ENCODE results near the gene C1QTNF4. TPM values are rescaled to one million over a fixed set of nuclear protein-coding genes. Genes with fewer than 3 reads are reported as not detected.
A peak's percentile ranks its signal among the peaks of the same experiment; 100 is the strongest.

The C1QTNF4 gene
- total and polyA plus RNA-seq, 9 of the 15 experiments (the other 6 are each of a cell fraction or from before 2014, with no cell fraction given) = not detected

DNA sequence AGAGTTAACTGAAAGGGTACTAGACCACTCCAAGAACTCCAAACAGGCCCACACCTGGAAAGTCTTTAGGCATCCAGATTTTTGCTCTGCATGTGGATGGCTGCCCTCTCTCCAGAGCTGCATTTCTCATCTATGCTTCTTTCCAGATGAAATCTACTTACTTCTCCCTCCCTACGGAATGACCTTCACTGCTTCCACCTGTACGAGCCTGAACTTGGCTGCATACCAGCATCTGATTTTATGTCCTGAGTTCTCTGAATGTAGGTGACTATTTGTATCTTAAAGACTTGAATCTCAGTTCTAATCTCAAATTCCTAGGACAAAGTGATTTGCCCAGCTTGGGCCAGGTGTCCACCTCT lies 54.6 kb downstream of the C1QTNF4 start:
- H4K20me1 ChIP-seq (replicated peaks; ENCODE audit: control insufficient read depth, insufficient read depth, low read length) = peaks cover 38% of the 10 kb centered on the region; the same call in 1 of the 2 replicates
- H3K4me1 ChIP-seq (replicated peaks in 1 of 2; ENCODE audit: control insufficient read depth in 2 of 2, insufficient read depth in 2 of 2, low read length in 2 of 2) = peaks cover 4 to 7% of the 10 kb centered on the region in 2 experiments; a peak in 3 of 5 replicates
- H3K9me3 ChIP-seq (replicated peaks; ENCODE audit: control insufficient read depth, insufficient read depth, low read depth, low read length) = no peaks in the 10 kb centered on the region
- FAIRE-seq (no peak), ATAC-seq (no peak), DNase-seq (ENCODE audit: extremely low read depth in 1 of 4, low spot score in 3 of 4) (no peak)
- 50% methylated on average over 2 of the region's 2 CpGs for WGBS (ENCODE audit: insufficient coverage, low coverage, missing lambda C conversion rate)
- peaks cover 24% of the 10 kb centered on the region; the same call in 2 of the 3 replicates for H3K36me3 ChIP-seq (ENCODE audit: control insufficient read depth, insufficient read depth, low read length)
- H3K4me3 ChIP-seq = no peak overlapping the region
- POLR2A ChIA-PET = interaction anchor here (0.7 to 4.8 kb wide), 5 partner anchors 10 to 38 kb away, joined by 4 to 28 read pairs (median 10); partner anchors contain the start of gene CELF1
- in situ Hi-C loops (cut with MboI) (no loop called here), intact Hi-C loops (cut with micrococcal nuclease) (no loop called here)
- H3K9ac ChIP-seq (ENCODE audit: insufficient read depth in 1 of 2, low read depth in 2 of 2, low read length in 2 of 2) = no peak overlapping the region
- no TSS peak for BruUV-seq (replicated peaks)
- H3K27me3 ChIP-seq (ENCODE audit: control insufficient read depth in 2 of 2, insufficient read depth in 2 of 2, low read length in 2 of 2) = no peaks in the 10 kb centered on the region
- no peaks in the 10 kb centered on the region for H3K9me1 ChIP-seq (ENCODE audit: control insufficient read depth, insufficient read depth, low read length)
- peaks cover 99% of the 10 kb centered on the region for H3K79me2 ChIP-seq (ENCODE audit: control insufficient read depth, insufficient read depth, low read length)
- H3K27ac ChIP-seq (ENCODE audit: extremely low read depth, low read depth, low read length) = no peak overlapping the region
- no peak overlapping the region for H3K4me2 ChIP-seq (ENCODE audit: insufficient read depth, low read length)
- TF ChIP-seq KDM1A (IDR thresholded peaks at IDR 0.05) = peak in 1 of 2 experiments; percentile 48; a peak in 2 of 4 replicates
- TF ChIP-seq CBX5 (IDR thresholded peaks at IDR 0.05; ENCODE audit: borderline replicate concordance, low read depth) = no peak
- no peak overlapping the region for H2AFZ ChIP-seq (ENCODE audit: low read depth, low read length)
- CTCF ChIA-PET (ENCODE audit: low intra/inter-chr PET ratio) = no interaction called here

Small RNA genes lying within 50 kb of the gene (small RNA-seq; reads per million reads assigned to genes)
- not detected for gene RN7SL652P
- gene RNU5E-10P = not detected

Other genes starting within 250 kb of the C1QTNF4 start
Only the 7 nearest of the 13 such genes appear.
- gene CELF1, start 41.3 kb downstream of the C1QTNF4 start, total RNA-seq (2014; rRNA removed) = 59.2 and 63.9 TPM in 2 replicates
- 77.4 and 79.1 TPM in 2 replicates for gene CELF1, start 41.3 kb downstream of the C1QTNF4 start, total RNA-seq (2014; rRNA removed; fragmentation: Illumina TruSeq; extraction: Trizol)
- 65.1 and 71.4 TPM in 2 replicates for gene CELF1, start 41.3 kb downstream of the C1QTNF4 start, total RNA-seq (2015; rRNA removed; fragmentation: Illumina TruSeq; extraction: Trizol)
- 102 and 111 TPM in 2 replicates for gene CELF1, start 41.3 kb downstream of the C1QTNF4 start, total RNA-seq (2021)
- gene CELF1, start 41.3 kb downstream of the C1QTNF4 start, polyA plus RNA-seq (2011; rRNA removed) = 124 and 142 TPM in 2 replicates
- 75.0 and 81.6 TPM in 2 replicates for gene CELF1, start 41.3 kb downstream of the C1QTNF4 start, polyA plus RNA-seq (2014; fragmentation: Illumina TruSeq; extraction: Trizol)
- gene CELF1, start 41.3 kb downstream of the C1QTNF4 start, polyA plus RNA-seq (2014; fragmentation: Nextera tagmentation; extraction: Ambion mirVana) = 10 to 100 TPM; 11.3 to 21.6 TPM
- 82.8 and 88.9 TPM in 2 replicates for gene CELF1, start 41.3 kb downstream of the C1QTNF4 start, polyA plus RNA-seq (2014; rRNA removed)
- 140 and 146 TPM in 2 replicates for gene PTPMT1, start 28.8 kb downstream of the C1QTNF4 start, total RNA-seq (2014; rRNA removed)
- gene PTPMT1, start 28.8 kb downstream of the C1QTNF4 start, total RNA-seq (2014; rRNA removed; fragmentation: Illumina TruSeq; extraction: Trizol) = 59.3 and 60.4 TPM in 2 replicates
- gene PTPMT1, start 28.8 kb downstream of the C1QTNF4 start, total RNA-seq (2015; rRNA removed; fragmentation: Illumina TruSeq; extraction: Trizol) = 61.2 and 65.3 TPM in 2 replicates
- gene PTPMT1, start 28.8 kb downstream of the C1QTNF4 start, total RNA-seq (2021) = 67.2 and 83.6 TPM in 2 replicates
- gene PTPMT1, start 28.8 kb downstream of the C1QTNF4 start, polyA plus RNA-seq (2011; rRNA removed) = 69.8 and 80.0 TPM in 2 replicates
- 66.6 and 73.1 TPM in 2 replicates for gene PTPMT1, start 28.8 kb downstream of the C1QTNF4 start, polyA plus RNA-seq (2014; fragmentation: Illumina TruSeq; extraction: Trizol)
- 10 to 100 TPM; 10.4 to 16.5 TPM for gene PTPMT1, start 28.8 kb downstream of the C1QTNF4 start, polyA plus RNA-seq (2014; fragmentation: Nextera tagmentation; extraction: Ambion mirVana)
- gene PTPMT1, start 28.8 kb downstream of the C1QTNF4 start, polyA plus RNA-seq (2014; rRNA removed) = 109 and 144 TPM in 2 replicates
- 9.1 and 11.2 TPM in 2 replicates for gene KBTBD4, start 15.4 kb downstream of the C1QTNF4 start, total RNA-seq (2014; rRNA removed)
- 13.6 TPM in 2 replicates for gene KBTBD4, start 15.4 kb downstream of the C1QTNF4 start, total RNA-seq (2014; rRNA removed; fragmentation: Illumina TruSeq; extraction: Trizol)
- 13.3 and 13.6 TPM in 2 replicates for gene KBTBD4, start 15.4 kb downstream of the C1QTNF4 start, total RNA-seq (2015; rRNA removed; fragmentation: Illumina TruSeq; extraction: Trizol)
- gene KBTBD4, start 15.4 kb downstream of the C1QTNF4 start, total RNA-seq (2021) = 11.0 and 12.9 TPM in 2 replicates
- gene KBTBD4, start 15.4 kb downstream of the C1QTNF4 start, polyA plus RNA-seq (2011; rRNA removed) = 16.9 and 18.2 TPM in 2 replicates
- gene KBTBD4, start 15.4 kb downstream of the C1QTNF4 start, polyA plus RNA-seq (2014; fragmentation: Illumina TruSeq; extraction: Trizol) = 13.0 and 13.1 TPM in 2 replicates
- 10 to 100 TPM; 30.1 to 33.9 TPM for gene KBTBD4, start 15.4 kb downstream of the C1QTNF4 start, polyA plus RNA-seq (2014; fragmentation: Nextera tagmentation; extraction: Ambion mirVana)
- gene KBTBD4, start 15.4 kb downstream of the C1QTNF4 start, polyA plus RNA-seq (2014; rRNA removed) = 7.0 and 10.1 TPM in 2 replicates
- gene NDUFS3, start 15.3 kb downstream of the C1QTNF4 start, total RNA-seq (2014; rRNA removed) = 203 and 207 TPM in 2 replicates
- 191 and 192 TPM in 2 replicates for gene NDUFS3, start 15.3 kb downstream of the C1QTNF4 start, total RNA-seq (2014; rRNA removed; fragmentation: Illumina TruSeq; extraction: Trizol)
- 190 and 191 TPM in 2 replicates for gene NDUFS3, start 15.3 kb downstream of the C1QTNF4 start, total RNA-seq (2015; rRNA removed; fragmentation: Illumina TruSeq; extraction: Trizol)
- gene NDUFS3, start 15.3 kb downstream of the C1QTNF4 start, total RNA-seq (2021) = 229 and 238 TPM in 2 replicates
- gene NDUFS3, start 15.3 kb downstream of the C1QTNF4 start, polyA plus RNA-seq (2011; rRNA removed) = 302 and 343 TPM in 2 replicates
- gene NDUFS3, start 15.3 kb downstream of the C1QTNF4 start, polyA plus RNA-seq (2014; fragmentation: Illumina TruSeq; extraction: Trizol) = 194 and 197 TPM in 2 replicates
- gene NDUFS3, start 15.3 kb downstream of the C1QTNF4 start, polyA plus RNA-seq (2014; fragmentation: Nextera tagmentation; extraction: Ambion mirVana) = 10 to 100 TPM; 38.7 to 82.3 TPM
- 341 and 353 TPM in 2 replicates for gene NDUFS3, start 15.3 kb downstream of the C1QTNF4 start, polyA plus RNA-seq (2014; rRNA removed)
- 0.14 TPM in 1 of 2 replicates, not detected in the other for gene FAM180B, start 7.7 kb downstream of the C1QTNF4 start, total RNA-seq (2014; rRNA removed)
- not detected in 2 replicates for gene FAM180B, start 7.7 kb downstream of the C1QTNF4 start, total RNA-seq (2014; rRNA removed; fragmentation: Illumina TruSeq; extraction: Trizol)
- gene FAM180B, start 7.7 kb downstream of the C1QTNF4 start, total RNA-seq (2015; rRNA removed; fragmentation: Illumina TruSeq; extraction: Trizol) = not detected in 2 replicates
- not detected in 2 replicates for gene FAM180B, start 7.7 kb downstream of the C1QTNF4 start, total RNA-seq (2021)
- not detected in 2 replicates for gene FAM180B, start 7.7 kb downstream of the C1QTNF4 start, polyA plus RNA-seq (2011; rRNA removed)
- not detected in 2 replicates for gene FAM180B, start 7.7 kb downstream of the C1QTNF4 start, polyA plus RNA-seq (2014; fragmentation: Illumina TruSeq; extraction: Trizol)
- not detected for gene FAM180B, start 7.7 kb downstream of the C1QTNF4 start, polyA plus RNA-seq (2014; fragmentation: Nextera tagmentation; extraction: Ambion mirVana)
- 0.05 TPM in 1 of 2 replicates, not detected in the other for gene FAM180B, start 7.7 kb downstream of the C1QTNF4 start, polyA plus RNA-seq (2014; rRNA removed)
- gene MTCH2, start 48.1 kb upstream of the C1QTNF4 start, total RNA-seq (2014; rRNA removed) = 95.4 and 124 TPM in 2 replicates
- gene MTCH2, start 48.1 kb upstream of the C1QTNF4 start, total RNA-seq (2014; rRNA removed; fragmentation: Illumina TruSeq; extraction: Trizol) = 245 and 293 TPM in 2 replicates
- gene MTCH2, start 48.1 kb upstream of the C1QTNF4 start, total RNA-seq (2015; rRNA removed; fragmentation: Illumina TruSeq; extraction: Trizol) = 154 and 162 TPM in 2 replicates
- gene MTCH2, start 48.1 kb upstream of the C1QTNF4 start, total RNA-seq (2021) = 266 and 273 TPM in 2 replicates
- gene MTCH2, start 48.1 kb upstream of the C1QTNF4 start, polyA plus RNA-seq (2011; rRNA removed) = 125 and 198 TPM in 2 replicates
- 194 and 219 TPM in 2 replicates for gene MTCH2, start 48.1 kb upstream of the C1QTNF4 start, polyA plus RNA-seq (2014; fragmentation: Illumina TruSeq; extraction: Trizol)
- gene MTCH2, start 48.1 kb upstream of the C1QTNF4 start, polyA plus RNA-seq (2014; fragmentation: Nextera tagmentation; extraction: Ambion mirVana) = 100 to 1,000 TPM; 607 to 620 TPM
- gene MTCH2, start 48.1 kb upstream of the C1QTNF4 start, polyA plus RNA-seq (2014; rRNA removed) = 117 and 134 TPM in 2 replicates
- gene AGBL2, start 121.0 kb upstream of the C1QTNF4 start, total RNA-seq (2014; rRNA removed) = 2.6 and 6.5 TPM in 2 replicates
- gene AGBL2, start 121.0 kb upstream of the C1QTNF4 start, total RNA-seq (2014; rRNA removed; fragmentation: Illumina TruSeq; extraction: Trizol) = 0.64 and 1.3 TPM in 2 replicates
- 0.64 and 0.94 TPM in 2 replicates for gene AGBL2, start 121.0 kb upstream of the C1QTNF4 start, total RNA-seq (2015; rRNA removed; fragmentation: Illumina TruSeq; extraction: Trizol)
- gene AGBL2, start 121.0 kb upstream of the C1QTNF4 start, total RNA-seq (2021) = 0.93 and 0.96 TPM in 2 replicates
- 2.1 and 2.3 TPM in 2 replicates for gene AGBL2, start 121.0 kb upstream of the C1QTNF4 start, polyA plus RNA-seq (2011; rRNA removed)
- 0.76 and 1.4 TPM in 2 replicates for gene AGBL2, start 121.0 kb upstream of the C1QTNF4 start, polyA plus RNA-seq (2014; fragmentation: Illumina TruSeq; extraction: Trizol)
- under 1 TPM; 0.57 to 0.73 TPM for gene AGBL2, start 121.0 kb upstream of the C1QTNF4 start, polyA plus RNA-seq (2014; fragmentation: Nextera tagmentation; extraction: Ambion mirVana)
- gene AGBL2, start 121.0 kb upstream of the C1QTNF4 start, polyA plus RNA-seq (2014; rRNA removed) = 2.8 and 6.1 TPM in 2 replicates

Measured in K562 (cell line).